Aorta (tissue), 5 donors: ENCODE measurements around the gene CAMKK1. TPM values are rescaled to one million over a fixed set of nuclear protein-coding genes. Genes with fewer than 3 reads are reported as not detected.
A peak's percentile ranks its signal among the peaks of the same experiment; 100 is the strongest.

Experiments
- ATAC-seq: fragments of 200-7000 bp; cut with Tn5 transposase; one replicate; pipeline ENCODE4 v1.9.1; 2022; ENCODE audit warnings: moderate library complexity; ENCODE audit not compliant: low FRiP score
- DNase-seq, 2 donors: peaks; one replicate each; pipeline ENCODE4 v3.0.0-alpha.2; 2020
- H3K27ac ChIP-seq, 2 donors: one replicate each; pipeline ENCODE4 v1.5.1; 2013; ENCODE audit warnings: low read length in 2 of 2, mild to moderate bottlenecking in 2 of 2, moderate library complexity in 2 of 2, control low read depth in 1 of 2, inconsistent platforms in 1 of 2, low read depth in 1 of 2
- H3K27me3 ChIP-seq, 2 donors: one replicate each; pipeline ENCODE4 v1.6.1; 2013; ENCODE audit warnings: control low read depth in 1 of 2, low read length in 1 of 2, mild to moderate bottlenecking in 1 of 2, moderate library complexity in 1 of 2; ENCODE audit not compliant: insufficient read depth in 2 of 2, control insufficient read depth in 1 of 2
- H3K36me3 ChIP-seq, 2 donors: one replicate each; pipeline ENCODE4 v1.6.1; 2013; ENCODE audit warnings: control low read depth in 1 of 2, low read length in 1 of 2, mild to moderate bottlenecking in 1 of 2; ENCODE audit not compliant: insufficient read depth in 2 of 2, control insufficient read depth in 1 of 2
- H3K4me1 ChIP-seq, 2 donors: one replicate each; pipeline ENCODE4 v1.6.1; 2013; ENCODE audit warnings: low read length in 2 of 2, control low read depth in 1 of 2, mild to moderate bottlenecking in 1 of 2, moderate library complexity in 1 of 2; ENCODE audit not compliant: insufficient read depth in 2 of 2, control insufficient read depth in 1 of 2
- H3K4me3 ChIP-seq, 2 donors: one replicate each; pipeline ENCODE4 v1.5.1; 2013; ENCODE audit warnings: low read length in 2 of 2, control low read depth in 1 of 2, mild to moderate bottlenecking in 1 of 2
- H3K9me3 ChIP-seq: one replicate; pipeline ENCODE4 v1.6.1; 2013; ENCODE audit warnings: mild to moderate bottlenecking, low read length; ENCODE audit not compliant: control insufficient read depth
- WGBS, 2 donors: extraction: QIAGEN DNeasy Blood & Tissue Kit; methylation state at CpG; one replicate each; pipeline ENCODE4 v1.1.7; 2013; 5-methylcytosine and 5-hydroxymethylcytosine counted together
- intact Hi-C, 2 donors: fragments of 100-400 bp; cut with DNase I; formaldehyde crosslinking; loops; one replicate each; pipeline versions ENCODE4 v1.14.2 to v1.15.0; 2022
- polyA plus RNA-seq, 2 donors: library from polyadenylated mRNA; stranded (reverse); fragments of 200-250 nt; gene quantifications; one replicate each; pipeline ENCODE4 v1.2.3, GENCODE V29; 2013
- total RNA-seq, 2 donors: library from RNA; stranded (reverse); fragmentation: NEBNext Ultra II Directional; extraction: Animal tissue kit (Norgen Biotek cat#: 25700); gene quantifications; one replicate each; pipeline ENCODE4 v1.2.1, GENCODE V29; 2021
- donor health status: healthy with polysubstance abuse.
- donor health status: Bipolar disorder and iron deficiency.
- donor health status: DM: no; HTN: no; CAD: no.
- donor health status: DM: no; HTN: no; CAD: no.
- donor health status: DM: yes; HTN: yes; CAD: no.

The CAMKK1 gene
- total and polyA plus RNA-seq, 4 donors = 1.6 to 11.2 (median 4.6) TPM

- Histone ChIP-seq H3K4me3 (no peak overlapping the region), H3K36me3 (no peaks in the 10 kb centered on the region), H3K9me3 (no peaks in the 10 kb centered on the region), H3K27ac (no peak overlapping the region), H3K27me3 (no peaks in the 10 kb centered on the region), H3K4me1 (no peaks in the 10 kb centered on the region)
- ATAC-seq (peak; percentile 42), DNase-seq (no peak)
- 40 to 44% methylated on average over 15 of the region's 15 CpGs for WGBS, 2 donors
- intact Hi-C loops = no loop called here
These were observed 34.9 kb upstream of the CAMKK1 start for GRCh38 chr17:3927628-3928340.

GRCh38 chr17:3926860-3927627 is 34.2 kb upstream of the CAMKK1 start:
- 59 to 69% methylated on average over 16 of the region's 16 CpGs for WGBS, 2 donors
- intact Hi-C loops = no loop called here
- no peak for ATAC-seq

GRCh38 chr17:3925684-3926485 is 33.0 kb upstream of the CAMKK1 start:
- Histone ChIP-seq H3K9me3 (no peaks in the 10 kb centered on the region), H3K27ac (no peak overlapping the region), H3K36me3 (no peaks in the 10 kb centered on the region), H3K27me3 (no peaks in the 10 kb centered on the region), H3K4me3 (no peak overlapping the region), H3K4me1 (no peaks in the 10 kb centered on the region)
- intact Hi-C loops = no loop called here
- ATAC-seq (no peak), DNase-seq (no peak)
- WGBS, 2 donors = 89 to 90% methylated on average over 17 of the region's 17 CpGs

More at GRCh38 chr17:3926860-3927627, 34.2 kb upstream of the CAMKK1 start:
- Histone ChIP-seq H3K4me3 (no peak overlapping the region), H3K4me1 (no peaks in the 10 kb centered on the region), H3K27ac (no peak overlapping the region), H3K27me3 (no peaks in the 10 kb centered on the region), H3K36me3 (no peaks in the 10 kb centered on the region), H3K9me3 (no peaks in the 10 kb centered on the region)
- DNase-seq = no peak

- Histone ChIP-seq H3K27ac (no peak overlapping the region), H3K9me3 (no peaks in the 10 kb centered on the region), H3K27me3 (no peaks in the 10 kb centered on the region), H3K36me3 (no peaks in the 10 kb centered on the region), H3K4me3 (no peak overlapping the region), H3K4me1 (no peaks in the 10 kb centered on the region)
- intact Hi-C loops = no loop called here
- WGBS, 2 donors = 84 to 85% methylated on average over 40 of the region's 40 CpGs
- ATAC-seq (no peak), DNase-seq (no peak)
These were observed 31.9 kb upstream of the CAMKK1 start for GRCh38 chr17:3924512-3925350.

- intact Hi-C loops = no loop called here
- 89 to 92% methylated on average over 18 of the region's 18 CpGs for WGBS, 2 donors
- H3K27me3 ChIP-seq = no peaks in the 10 kb centered on the region
- ATAC-seq = no peak
- no peaks in the 10 kb centered on the region for H3K9me3 ChIP-seq
- DNase-seq = no peak
- H3K4me3 ChIP-seq = no peak overlapping the region
- no peaks in the 10 kb centered on the region for H3K36me3 ChIP-seq
- no peaks in the 10 kb centered on the region for H3K4me1 ChIP-seq
- H3K27ac ChIP-seq = no peak overlapping the region
These were observed 30.8 kb upstream of the CAMKK1 start for GRCh38 chr17:3923466-3924190.

- ATAC-seq = no peak
- H3K4me1 ChIP-seq = no peaks in the 10 kb centered on the region
- H3K36me3 ChIP-seq = no peaks in the 10 kb centered on the region
- H3K27ac ChIP-seq = no peak overlapping the region
- intact Hi-C loops = no loop called here
- 91 to 93% methylated on average over 7 of the region's 7 CpGs for WGBS, 2 donors
- no peaks in the 10 kb centered on the region for H3K9me3 ChIP-seq
- H3K27me3 ChIP-seq = no peaks in the 10 kb centered on the region
- no peak for DNase-seq
- H3K4me3 ChIP-seq = no peak overlapping the region
These were observed 29.9 kb upstream of the CAMKK1 start for GRCh38 chr17:3922765-3923164.

GRCh38 chr17:3921502-3922319 is 28.9 kb upstream of the CAMKK1 start:
- Histone ChIP-seq H3K36me3 (no peaks in the 10 kb centered on the region), H3K27me3 (no peaks in the 10 kb centered on the region), H3K4me1 (no peaks in the 10 kb centered on the region), H3K4me3 (no peak overlapping the region), H3K27ac (peak overlapping the region; percentile 10 to 42), H3K9me3 (no peaks in the 10 kb centered on the region)
- peak; percentile 83 to 94 for DNase-seq
- ATAC-seq = peak; percentile 73
- intact Hi-C loops = no loop called here
- 6 to 14% methylated on average over 26 to 27 of the region's 27 CpGs for WGBS, 2 donors
